Renal pelvis (tissue), 12 donors: ENCODE results near the gene KCNJ18. TPM values are rescaled to one million over a fixed set of nuclear protein-coding genes. Genes with fewer than 3 reads are reported as not detected.
"Not testable (repeated sequence)": the region's sequence is repeated elsewhere in the genome, so short reads cannot be mapped to it uniquely, and the experiment has no call there.

ENCODE experiments used
- DNase-seq: peaks from one replicate; pipeline ENCODE4 v3.0.0-alpha.2; 2013
- long read RNA-seq, 16 experiments: transcript quantifications; one replicate each; lab custom pipeline, GENCODE V29; 2026
- polyA plus RNA-seq, 3 donors: library from polyadenylated mRNA; unstranded; fragments of 120-200 nt; gene quantifications; one replicate each; pipeline ENCODE4 v1.2.1, GENCODE V29; 2013; ENCODE audit not compliant: insufficient read length in 3 of 3

KCNJ18 gene
- polyA plus RNA-seq, result not detected
- long read RNA-seq, donor 1, result 0 reads
- long read RNA-seq, donor 2, result 0 reads
- long read RNA-seq, donor 3, result 0 reads
- long read RNA-seq, donor 4, result 0 reads
- long read RNA-seq, donor 5, result 0 reads
- long read RNA-seq, donor 6, result 0 reads
- long read RNA-seq, donor 7, result 0 reads
- long read RNA-seq, donor 8, result 0 reads
- long read RNA-seq, donor 9, result 0 reads
- long read RNA-seq, donor 10, result 0 reads
- long read RNA-seq, donor 11, result 0 reads
- long read RNA-seq, donor 12, result 0 reads
- long read RNA-seq, donor 13, result 0 reads
- long read RNA-seq, donor 14, result 0 reads
- long read RNA-seq, donor 15, result 0 reads
- long read RNA-seq, donor 16, result 0 reads

DNA sequence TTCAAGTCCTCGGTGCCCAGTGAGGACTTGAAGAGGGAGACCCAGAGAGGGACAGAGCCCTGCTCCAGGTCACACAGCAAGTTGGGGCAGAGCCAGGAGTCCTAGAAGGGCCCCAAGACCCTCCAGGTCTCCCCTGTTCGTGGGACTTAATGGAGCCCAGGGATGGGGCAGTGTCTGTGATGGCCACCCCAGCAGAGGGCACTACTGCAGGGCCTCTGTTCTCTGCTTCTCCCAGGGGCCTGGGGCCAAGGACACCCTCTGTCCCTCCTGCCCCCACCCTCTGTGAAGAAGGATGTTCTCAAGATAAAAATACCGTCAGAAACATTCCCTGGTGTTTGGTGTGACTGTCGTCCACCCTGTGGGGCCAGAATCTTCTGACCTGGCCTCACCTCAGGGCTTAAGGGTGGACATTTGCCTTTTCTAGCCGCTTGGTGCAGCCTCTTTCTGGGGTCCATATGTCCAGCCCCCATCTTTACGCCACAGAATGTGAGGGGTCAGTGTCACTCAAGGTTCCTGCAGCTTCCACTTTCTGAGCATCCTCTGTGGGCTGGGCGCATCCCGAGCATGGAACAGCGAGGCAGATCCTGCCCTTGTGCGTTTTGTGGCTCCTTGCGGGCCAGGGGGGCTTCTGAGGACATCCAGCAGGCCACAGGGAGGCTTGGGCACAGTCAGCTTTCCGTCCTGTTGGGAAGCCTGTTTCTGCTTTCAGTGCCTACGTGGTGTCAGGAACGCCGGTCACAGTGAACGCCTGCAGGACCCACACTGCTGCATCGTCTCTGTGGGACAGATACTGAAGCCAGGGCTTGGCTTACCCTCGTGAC, at the start of gene KCNJ18:
TSS of gene KCNJ18 (plus strand) at position 641 of the 821 bp plus-strand sequence. CDS start 10,264 bp downstream, outside the sequence.
- not testable (repeated sequence) for DNase-seq

- DNase-seq, result not testable (repeated sequence)
These were observed 44.2 kb upstream of the KCNJ18 start for GRCh38 chr17:21648125-21648524.

DNA sequence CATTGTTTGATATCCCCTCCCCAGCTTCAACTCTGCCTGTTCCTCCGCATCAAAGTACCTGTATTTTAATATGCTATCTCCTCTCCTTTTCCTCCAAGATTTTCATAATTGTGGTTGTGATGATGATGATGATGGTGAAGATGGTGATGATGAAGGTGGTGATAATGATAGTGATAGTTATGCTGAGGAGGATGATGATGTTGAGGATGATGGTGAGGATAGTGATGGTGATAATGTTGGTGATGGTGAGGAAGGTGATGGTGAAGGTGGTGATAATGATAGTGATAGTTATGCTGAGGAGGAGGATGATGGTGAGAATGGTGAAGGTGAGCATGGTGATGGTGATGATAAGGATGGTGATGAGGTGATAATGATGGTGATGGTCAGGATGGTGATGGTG, 42.3 kb upstream of the KCNJ18 start:
- not testable (repeated sequence) for DNase-seq

DNA sequence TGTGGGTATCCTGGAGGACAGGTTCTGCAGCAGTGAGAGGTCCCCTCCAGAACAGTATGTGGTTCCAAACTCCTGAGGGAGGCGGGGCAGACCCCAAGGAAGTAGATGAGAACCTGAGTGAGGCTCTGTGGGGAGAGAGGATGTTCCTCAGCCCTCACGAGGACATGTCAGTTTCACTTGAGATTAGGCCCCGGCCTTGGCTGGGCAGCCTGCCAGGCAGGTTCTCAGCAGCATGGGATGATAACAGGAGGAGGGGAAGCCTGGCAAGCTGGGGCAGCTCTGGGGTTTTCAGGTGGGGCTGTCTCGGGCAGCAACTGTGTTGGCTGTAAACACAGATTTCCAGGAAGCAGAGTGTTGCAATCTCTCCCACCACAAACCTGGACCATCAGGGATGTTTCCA, 40.3 kb upstream of the KCNJ18 start:
- not testable (repeated sequence) for DNase-seq

- not testable (repeated sequence) for DNase-seq
These were observed 39.1 kb upstream of the KCNJ18 start for GRCh38 chr17:21653211-21653610.

- DNase-seq, result not testable (repeated sequence)
These were observed 35.6 kb upstream of the KCNJ18 start for GRCh38 chr17:21656518-21657309.

DNA sequence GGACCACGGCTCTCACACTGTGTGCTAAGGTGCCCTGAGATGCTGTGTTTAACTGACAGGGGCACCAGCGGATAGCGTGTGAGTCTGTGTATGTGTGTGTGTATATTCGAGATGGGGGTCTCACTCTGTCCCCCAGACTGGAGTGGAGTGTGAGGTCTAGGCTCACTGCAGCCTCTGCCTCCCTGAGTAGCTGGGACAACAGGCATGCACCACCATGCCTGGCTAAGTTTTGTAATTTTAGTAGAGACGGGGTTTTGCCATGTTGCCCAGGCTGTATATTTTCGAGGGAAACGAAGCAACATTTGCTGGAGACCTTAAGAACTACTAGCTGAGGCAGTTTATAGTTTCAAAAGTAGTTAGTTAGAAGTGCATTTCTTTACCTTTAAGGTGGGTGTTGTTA, 32.7 kb upstream of the KCNJ18 start:
- DNase-seq, result not testable (repeated sequence)

- not testable (repeated sequence) for DNase-seq
These were observed 30.9 kb upstream of the KCNJ18 start for GRCh38 chr17:21661455-21661854.

- DNase-seq, result not testable (repeated sequence)
These were observed 29.2 kb upstream of the KCNJ18 start for GRCh38 chr17:21663166-21663565.

- not testable (repeated sequence) for DNase-seq
These were observed 28.5 kb upstream of the KCNJ18 start for GRCh38 chr17:21663614-21664474.

- not testable (repeated sequence) for DNase-seq
These were observed 27.2 kb upstream of the KCNJ18 start for GRCh38 chr17:21665171-21665570.

GRCh38 chr17:21665935-21666493, 26.3 kb upstream of the KCNJ18 start:
- DNase-seq, result not testable (repeated sequence)

DNA sequence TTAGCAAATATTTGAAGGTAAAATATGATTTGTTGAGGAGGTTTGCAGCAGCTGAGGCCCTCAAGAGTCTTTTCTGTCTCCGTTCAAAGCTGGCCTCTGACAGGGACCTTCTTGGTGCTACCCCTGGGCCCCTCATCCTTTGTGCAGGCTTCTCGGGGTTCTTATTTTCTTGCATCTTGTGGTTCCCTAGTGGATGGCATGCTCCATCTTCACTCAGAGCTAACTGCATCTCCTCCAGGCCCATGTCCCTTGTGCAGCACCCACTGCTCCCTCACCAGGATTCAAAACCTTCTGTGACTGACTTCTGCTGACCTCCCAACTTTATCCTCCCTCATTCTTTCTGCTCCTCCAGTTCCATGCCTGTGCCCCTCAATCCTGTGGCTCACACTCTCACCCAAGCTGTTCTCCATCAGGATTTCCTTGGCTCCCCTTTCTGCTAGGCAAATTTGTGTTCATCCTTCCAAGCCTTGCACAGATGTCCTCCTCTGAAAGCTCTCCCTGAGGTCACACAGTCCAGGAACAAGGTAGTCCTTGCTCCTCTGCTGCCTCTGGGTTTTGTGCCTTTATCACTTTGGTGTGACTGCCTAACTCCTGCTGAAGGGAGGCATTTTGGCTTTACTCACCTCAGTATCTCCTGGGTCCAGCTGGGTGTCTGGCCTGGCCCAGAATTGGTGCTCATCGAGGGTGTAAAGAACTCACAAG, 25.5 kb upstream of the KCNJ18 start:
- DNase-seq, result not testable (repeated sequence)

- not testable (repeated sequence) for DNase-seq
These were observed 24.8 kb upstream of the KCNJ18 start for GRCh38 chr17:21667413-21668117.

DNA sequence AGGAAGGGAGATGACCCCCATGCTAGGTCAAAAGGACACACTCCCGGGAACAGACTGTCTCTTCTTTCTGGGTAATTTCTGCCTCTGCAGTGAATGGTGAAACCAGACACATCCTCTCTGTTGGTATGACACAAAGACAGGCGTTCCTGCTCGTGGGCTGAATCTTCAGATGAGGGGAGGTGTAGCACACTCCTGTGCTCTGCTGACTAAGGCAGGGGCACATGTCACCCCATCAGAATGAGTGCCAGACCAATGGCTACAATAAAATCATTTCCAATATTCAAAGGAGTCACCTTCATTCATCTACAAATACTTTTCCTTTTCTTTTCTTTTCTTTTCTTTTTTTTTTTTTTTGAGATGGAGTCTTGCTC, 24.2 kb upstream of the KCNJ18 start:
- not testable (repeated sequence) for DNase-seq

GRCh38 chr17:21668746-21669508, 23.4 kb upstream of the KCNJ18 start:
- DNase-seq, result not testable (repeated sequence)

DNA sequence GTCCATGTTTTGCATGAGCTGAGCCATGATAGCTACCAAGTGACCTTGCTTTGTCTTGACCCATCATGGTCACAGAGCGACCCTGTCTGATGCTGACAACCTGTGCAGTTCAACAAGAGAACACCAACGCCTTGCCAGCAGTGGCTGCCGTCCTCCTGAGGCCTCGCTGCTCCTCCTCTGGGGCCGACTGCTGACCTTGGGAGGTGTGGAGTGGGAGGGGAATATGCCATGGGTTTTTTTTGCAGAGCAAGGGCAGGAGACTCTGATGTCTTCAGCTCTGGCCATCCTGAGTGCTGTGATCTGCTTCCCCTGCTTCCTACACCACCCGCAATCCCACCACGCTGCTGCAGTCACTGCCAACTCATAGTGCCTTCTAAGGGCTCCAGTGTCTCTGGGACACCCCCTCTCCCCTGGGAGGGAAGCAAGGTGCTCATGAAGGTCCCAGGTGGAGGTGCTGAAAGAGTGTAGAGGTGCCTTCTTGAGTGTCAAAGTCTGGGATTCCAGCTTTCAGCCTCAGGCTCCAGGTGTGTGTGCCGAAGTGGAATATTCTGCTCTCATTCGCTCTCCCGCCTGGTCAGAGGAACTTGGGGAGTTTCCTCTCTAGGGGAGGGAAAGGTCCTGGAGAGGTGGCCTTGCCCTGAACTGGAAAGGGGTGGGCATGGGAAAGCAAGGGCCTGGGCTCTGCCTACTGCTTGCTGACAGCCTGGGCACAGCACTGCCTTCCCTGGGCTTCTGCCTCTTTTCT, 22.5 kb upstream of the KCNJ18 start:
- DNase-seq, result not testable (repeated sequence)
